ENCODE data around the gene MYOD1.

GRCh38 chr11:17695454-17696441 lies 23.6 kb upstream of the MYOD1 start:
- TF ChIP-seq, protein P1, sequence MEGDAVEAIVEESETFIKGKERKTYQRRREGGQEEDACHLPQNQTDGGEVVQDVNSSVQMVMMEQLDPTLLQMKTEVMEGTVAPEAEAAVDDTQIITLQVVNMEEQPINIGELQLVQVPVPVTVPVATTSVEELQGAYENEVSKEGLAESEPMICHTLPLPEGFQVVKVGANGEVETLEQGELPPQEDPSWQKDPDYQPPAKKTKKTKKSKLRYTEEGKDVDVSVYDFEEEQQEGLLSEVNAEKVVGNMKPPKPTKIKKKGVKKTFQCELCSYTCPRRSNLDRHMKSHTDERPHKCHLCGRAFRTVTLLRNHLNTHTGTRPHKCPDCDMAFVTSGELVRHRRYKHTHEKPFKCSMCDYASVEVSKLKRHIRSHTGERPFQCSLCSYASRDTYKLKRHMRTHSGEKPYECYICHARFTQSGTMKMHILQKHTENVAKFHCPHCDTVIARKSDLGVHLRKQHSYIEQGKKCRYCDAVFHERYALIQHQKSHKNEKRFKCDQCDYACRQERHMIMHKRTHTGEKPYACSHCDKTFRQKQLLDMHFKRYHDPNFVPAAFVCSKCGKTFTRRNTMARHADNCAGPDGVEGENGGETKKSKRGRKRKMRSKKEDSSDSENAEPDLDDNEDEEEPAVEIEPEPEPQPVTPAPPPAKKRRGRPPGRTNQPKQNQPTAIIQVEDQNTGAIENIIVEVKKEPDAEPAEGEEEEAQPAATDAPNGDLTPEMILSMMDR (conservative IDR thresholded peaks at IDR 0.05; ENCODE audit: low read depth, low read length) = no peak
- no peak for TF ChIP-seq POLR2A (IDR thresholded peaks at IDR 0.05; ENCODE audit: low read depth, low read length)
- no peak for TF ChIP-seq RAD21 (IDR thresholded peaks at IDR 0.05; ENCODE audit: low read length)
- TF ChIP-seq USF2 (IDR thresholded peaks at IDR 0.05; ENCODE audit: low read depth, low read length) = no peak
- no peak for TF ChIP-seq BHLHE40 (IDR thresholded peaks at IDR 0.05; ENCODE audit: low read depth, low read length)
- no peak for TF ChIP-seq MAFK (IDR thresholded peaks at IDR 0.05; ENCODE audit: low read depth, low read length)
- TF ChIP-seq MXI1 (IDR thresholded peaks at IDR 0.05; ENCODE audit: borderline replicate concordance, low read depth, low read length) = no peak
- TF ChIP-seq CEBPB (IDR thresholded peaks at IDR 0.05; ENCODE audit: low read depth, low read length) = no peak
- no peak for TF ChIP-seq ELK1 (IDR thresholded peaks at IDR 0.05; ENCODE audit: borderline replicate concordance, low read depth, low read length)
- no peak for TF ChIP-seq RFX5 (IDR thresholded peaks at IDR 0.05; ENCODE audit: low read depth, low read length)
- no peak for TF ChIP-seq RCOR1 (IDR thresholded peaks at IDR 0.05; ENCODE audit: insufficient replicate concordance, low read length)
- no peak for TF ChIP-seq FOS (IDR thresholded peaks at IDR 0.05; ENCODE audit: low read depth, low read length)
- TF ChIP-seq NFE2L2 (IDR thresholded peaks at IDR 0.05; ENCODE audit: low read depth, low read length) = no peak
- no peak for TF ChIP-seq SMC3 (IDR thresholded peaks at IDR 0.05; ENCODE audit: low read depth, low read length)
